Activated naive CD4-positive, alpha-beta T cell treated with anti-CD3 and anti-CD28 coated beads, Interleukin-2, amount 50 U/mL, for 72 hours (primary cell): ENCODE results near the gene LBX1. TPM values are rescaled to one million over a fixed set of nuclear protein-coding genes. Genes with fewer than 3 reads are reported as not detected.

Source experiments
- ATAC-seq, 2 donors: fragments of 150-1000 bp; cut with Tn5 transposase; 2 replicates each; pipeline ENCODE4 v1.10.0; 2021; ENCODE audit warnings: mild to moderate bottlenecking in 2 of 2, moderate library complexity in 2 of 2
- DNase-seq, 2 donors: peaks; one replicate each; pipeline ENCODE4 v3.0.0; 2021 to 2022; ENCODE audit warnings: low spot score in 2 of 2
- H3K27ac Mint-ChIP-seq, 2 donors: one replicate each; pipeline ENCODE4 v1.8.0; 2022; ENCODE audit warnings: mild to moderate bottlenecking in 2 of 2, mixed read lengths in 2 of 2
- H3K36me3 Mint-ChIP-seq, 2 donors: one replicate each; pipeline ENCODE4 v1.8.0; 2022; ENCODE audit warnings: mixed read lengths in 2 of 2
- H3K9me3 Mint-ChIP-seq, 2 donors: one replicate each; pipeline ENCODE4 v1.8.0; 2022; ENCODE audit warnings: mixed read lengths in 2 of 2
- total RNA-seq, 2 donors: library from RNA; stranded (reverse); gene quantifications; one replicate each; pipeline ENCODE4 v1.2.3, GENCODE V29; 2022

Gene LBX1
- total RNA-seq, 2 donors from 2014 or later: not detected

DNA sequence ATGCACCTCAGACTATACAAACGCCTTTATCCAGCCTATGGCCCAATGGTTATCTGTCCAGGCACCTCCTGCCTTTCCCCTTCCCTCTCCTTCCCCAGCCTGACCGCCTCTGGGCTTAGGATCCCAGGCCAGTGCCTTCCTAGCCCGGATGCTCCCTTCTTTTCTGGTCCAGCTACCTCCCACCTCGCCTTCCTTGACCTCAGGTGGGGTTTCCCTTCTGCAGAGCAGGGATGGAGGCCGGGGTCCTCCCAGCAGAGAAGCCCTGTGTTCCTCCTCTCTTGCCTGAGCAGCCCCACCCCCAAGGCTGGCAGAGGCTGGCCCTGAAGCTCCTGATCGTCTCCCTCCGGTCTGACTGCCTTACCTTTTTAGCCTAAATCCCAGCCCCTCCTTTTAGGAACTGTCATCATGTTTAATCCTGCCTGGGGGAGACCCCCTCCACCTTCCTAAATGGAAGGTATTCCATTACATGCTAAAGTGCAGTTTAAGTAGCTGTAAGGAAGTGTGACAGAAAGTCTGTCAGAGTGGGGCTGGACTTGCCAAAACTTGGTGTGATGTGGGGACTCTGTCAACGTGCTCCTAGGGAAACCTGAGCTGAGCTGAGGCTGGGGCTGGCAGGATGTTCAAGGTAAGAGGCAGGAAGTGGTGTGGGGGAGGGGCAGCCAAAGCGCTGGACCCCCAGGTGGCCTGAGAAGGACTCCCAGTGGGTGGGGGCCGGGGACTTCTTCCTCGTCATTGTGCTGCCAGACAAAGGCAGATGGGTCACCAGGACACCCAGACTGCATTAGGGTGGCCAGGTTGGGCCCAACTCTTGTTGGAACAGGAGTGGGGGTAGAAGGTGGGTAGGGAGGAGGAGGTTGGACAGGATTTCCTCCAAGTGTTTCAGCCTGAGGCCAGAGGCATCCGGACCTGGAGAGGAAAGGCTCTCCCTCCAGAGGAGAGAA, 39.5 kb downstream of the LBX1 start:
- Mint-ChIP-seq H3K27ac (peak overlapping the region in 1 of 2 donors; percentile 24), H3K9me3 (no peaks in the 10 kb centered on the region), H3K36me3 (no peaks in the 10 kb centered on the region)
- DNase-seq: no peak
- no peak for ATAC-seq

DNA sequence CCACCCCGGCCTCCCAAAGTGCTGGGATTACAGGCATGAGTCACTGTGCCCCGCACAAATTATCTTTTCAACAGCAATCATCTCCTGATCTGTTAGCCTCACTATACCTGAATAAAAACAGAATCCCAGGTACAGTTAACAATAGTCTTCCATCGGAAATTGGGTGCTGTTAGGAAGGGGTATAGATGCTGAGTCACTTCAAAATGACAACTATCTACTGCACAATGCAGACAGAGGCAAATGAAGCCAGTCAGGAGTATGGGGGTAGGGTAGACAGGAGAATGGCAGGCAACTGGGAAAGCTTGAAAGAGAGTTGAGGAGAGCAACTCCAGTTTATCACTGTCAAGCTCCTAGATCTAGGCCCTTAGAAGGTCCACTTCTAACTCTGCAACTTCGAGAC, 40.3 kb downstream of the LBX1 start:
- Mint-ChIP-seq H3K9me3 (no peaks in the 10 kb centered on the region), H3K36me3 (no peaks in the 10 kb centered on the region), H3K27ac (no peak overlapping the region)
- ATAC-seq (no peak), DNase-seq (no peak)

DNA sequence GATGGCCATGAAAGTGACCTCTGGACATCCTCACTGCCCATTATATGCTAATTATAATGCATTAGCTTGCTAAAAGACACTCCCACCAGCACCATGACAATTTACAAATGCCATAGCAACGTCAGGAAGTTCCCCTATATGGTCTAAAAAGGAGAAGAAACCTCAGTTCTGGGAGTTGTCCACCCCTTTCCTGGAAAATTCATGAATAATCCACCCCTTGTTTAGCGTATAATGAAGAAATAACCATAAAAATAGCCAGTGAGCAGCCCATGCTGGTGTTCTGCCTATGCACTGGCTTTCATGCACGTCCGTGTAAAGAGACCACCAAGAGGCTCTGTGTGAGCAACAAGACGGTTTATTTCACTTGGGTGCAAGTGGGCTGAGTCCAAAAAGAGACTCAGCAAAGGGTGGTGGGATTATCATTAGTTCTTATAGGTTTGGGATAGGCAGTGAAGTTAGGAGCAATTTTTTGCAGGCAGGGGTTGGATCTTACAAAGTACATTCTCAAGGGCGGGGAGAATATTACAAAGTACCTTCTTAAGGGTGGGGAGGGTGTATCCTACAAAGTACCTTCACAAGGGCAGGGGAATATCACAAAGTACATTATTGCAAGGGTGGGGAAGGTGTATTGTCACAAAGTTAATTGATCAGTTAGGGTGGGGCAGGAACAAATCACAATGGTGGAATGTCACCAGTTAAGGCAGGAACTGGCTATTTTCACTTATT, 45.6 kb downstream of the LBX1 start:
- Mint-ChIP-seq H3K9me3 (no peaks in the 10 kb centered on the region), H3K36me3 (peaks cover 0 to 2% of the 10 kb centered on the region in 2 donors), H3K27ac (no peak overlapping the region)
- ATAC-seq (no peak), DNase-seq (no peak)

DNA sequence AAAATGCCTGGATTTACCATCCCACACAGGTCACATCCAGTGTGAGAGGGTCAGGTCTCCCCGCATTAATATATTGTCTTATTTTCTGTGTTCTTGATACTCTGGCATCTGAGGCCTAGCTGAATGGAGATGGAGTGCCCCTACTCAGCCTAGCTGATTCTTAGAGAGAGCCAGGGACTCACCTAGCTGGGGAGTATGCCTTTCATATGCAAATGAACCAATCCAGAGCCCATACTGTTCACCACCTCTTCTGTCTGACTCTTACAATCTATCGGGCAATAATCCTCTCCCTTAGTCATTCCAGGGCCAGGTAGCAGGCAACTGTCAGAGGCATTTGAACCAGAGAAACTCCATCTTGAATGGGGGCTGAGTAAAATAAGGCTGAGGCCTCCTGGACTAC, 46.3 kb downstream of the LBX1 start:
- Mint-ChIP-seq H3K27ac (no peak overlapping the region), H3K36me3 (peaks cover 0 to 6% of the 10 kb centered on the region in 2 donors), H3K9me3 (no peaks in the 10 kb centered on the region)
- DNase-seq (no peak), ATAC-seq (no peak)

Other genes with a start within 250 kb of the LBX1 start
- 10 to 100 TPM; 42.4 to 53.3 TPM for gene MRPL43, start 242.0 kb downstream of the LBX1 start, total RNA-seq
- gene TWNK, start 241.9 kb downstream of the LBX1 start, total RNA-seq: 10 to 100 TPM; 11.6 to 17.0 TPM
- gene LZTS2, start 229.7 kb downstream of the LBX1 start, total RNA-seq: 10 to 100 TPM in 1 of 2 donors, 1 to 10 TPM in 1; 6.8 to 19.2 TPM
- gene PDZD7, start 198.3 kb downstream of the LBX1 start, total RNA-seq: 1 to 10 TPM in 1 of 2 donors, under 1 TPM in 1; 0.80 to 1.3 TPM
- 10 to 100 TPM; 36.9 to 43.9 TPM for gene SFXN3, start 198.2 kb downstream of the LBX1 start, total RNA-seq
- 1 to 10 TPM in 1 of 2 donors, under 1 TPM in 1; 0.60 to 1.3 TPM for gene KAZALD1, start 167.5 kb downstream of the LBX1 start, total RNA-seq
- gene TLX1, start 98.2 kb downstream of the LBX1 start, total RNA-seq: not detected
- 10 to 100 TPM; 12.0 to 20.9 TPM for gene BTRC, start 124.7 kb upstream of the LBX1 start, total RNA-seq